Measurements from ENCODE around the gene SPSB2.

GRCh38 chr12:6871052-6871957 lies 1.8 kb downstream of the SPSB2 start:
- TF ChIP-seq, protein P1, sequence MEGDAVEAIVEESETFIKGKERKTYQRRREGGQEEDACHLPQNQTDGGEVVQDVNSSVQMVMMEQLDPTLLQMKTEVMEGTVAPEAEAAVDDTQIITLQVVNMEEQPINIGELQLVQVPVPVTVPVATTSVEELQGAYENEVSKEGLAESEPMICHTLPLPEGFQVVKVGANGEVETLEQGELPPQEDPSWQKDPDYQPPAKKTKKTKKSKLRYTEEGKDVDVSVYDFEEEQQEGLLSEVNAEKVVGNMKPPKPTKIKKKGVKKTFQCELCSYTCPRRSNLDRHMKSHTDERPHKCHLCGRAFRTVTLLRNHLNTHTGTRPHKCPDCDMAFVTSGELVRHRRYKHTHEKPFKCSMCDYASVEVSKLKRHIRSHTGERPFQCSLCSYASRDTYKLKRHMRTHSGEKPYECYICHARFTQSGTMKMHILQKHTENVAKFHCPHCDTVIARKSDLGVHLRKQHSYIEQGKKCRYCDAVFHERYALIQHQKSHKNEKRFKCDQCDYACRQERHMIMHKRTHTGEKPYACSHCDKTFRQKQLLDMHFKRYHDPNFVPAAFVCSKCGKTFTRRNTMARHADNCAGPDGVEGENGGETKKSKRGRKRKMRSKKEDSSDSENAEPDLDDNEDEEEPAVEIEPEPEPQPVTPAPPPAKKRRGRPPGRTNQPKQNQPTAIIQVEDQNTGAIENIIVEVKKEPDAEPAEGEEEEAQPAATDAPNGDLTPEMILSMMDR (IDR thresholded peaks at IDR 0.05): no peak
- TF ChIP-seq RCOR1 (IDR thresholded peaks at IDR 0.05; ENCODE audit: low read length) (no peak), EP300 (IDR thresholded peaks at IDR 0.05; ENCODE audit: borderline replicate concordance in 1 of 2, low read depth in 1 of 2, low read length in 1 of 2) (no peak), CHD2 (IDR thresholded peaks at IDR 0.05; ENCODE audit: low read length, partially characterized antibody) (no peak), RXRA (IDR thresholded peaks at IDR 0.05; ENCODE audit: borderline replicate concordance, low read depth) (no peak), NFIC (IDR thresholded peaks at IDR 0.05; ENCODE audit: borderline replicate concordance) (no peak)
- TF ChIP-seq, protein P2, sequence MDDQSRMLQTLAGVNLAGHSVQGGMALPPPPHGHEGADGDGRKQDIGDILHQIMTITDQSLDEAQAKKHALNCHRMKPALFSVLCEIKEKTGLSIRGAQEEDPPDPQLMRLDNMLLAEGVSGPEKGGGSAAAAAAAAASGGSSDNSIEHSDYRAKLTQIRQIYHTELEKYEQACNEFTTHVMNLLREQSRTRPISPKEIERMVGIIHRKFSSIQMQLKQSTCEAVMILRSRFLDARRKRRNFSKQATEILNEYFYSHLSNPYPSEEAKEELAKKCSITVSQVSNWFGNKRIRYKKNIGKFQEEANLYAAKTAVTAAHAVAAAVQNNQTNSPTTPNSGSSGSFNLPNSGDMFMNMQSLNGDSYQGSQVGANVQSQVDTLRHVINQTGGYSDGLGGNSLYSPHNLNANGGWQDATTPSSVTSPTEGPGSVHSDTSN (IDR thresholded peaks at IDR 0.05): 0 out of 2 replicates have a peak, but pooled peaks have one; percentile 2

Data from SK-N-SH (cell line).